HG03097 (cell line): ENCODE results near the gene C12orf42.
"Not testable (repeated sequence)": the region's sequence is repeated elsewhere in the genome, so short reads cannot be mapped to it uniquely, and the experiment has no call there.

ENCODE experiments used
- ATAC-seq: cut with Tn5 transposase; IDR thresholded peaks from one replicate; pipeline ENCODE4 v1.9.1; 2021; ENCODE audit not compliant: unreplicated experiment, low FRiP score

Gene C12orf42

DNA sequence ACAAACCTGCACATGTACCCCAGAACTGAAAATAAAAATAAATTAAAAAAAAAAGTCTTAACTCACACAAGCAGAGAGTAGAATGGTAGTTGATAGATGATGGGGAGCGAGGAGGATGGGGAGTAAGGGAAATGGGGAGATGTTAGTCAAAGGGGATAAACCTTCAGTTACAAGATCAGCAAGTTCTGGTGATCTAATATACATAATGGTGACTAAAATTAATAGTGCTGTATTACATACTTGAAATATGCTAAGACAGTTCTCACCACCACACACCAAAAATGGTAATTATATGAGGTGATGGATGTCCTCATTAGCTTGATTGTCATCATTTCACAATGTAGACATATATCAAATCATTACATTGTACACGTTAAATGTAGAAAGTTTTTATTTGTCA, 3.2 kb upstream of the C12orf42 start:
- no peak for ATAC-seq

DNA sequence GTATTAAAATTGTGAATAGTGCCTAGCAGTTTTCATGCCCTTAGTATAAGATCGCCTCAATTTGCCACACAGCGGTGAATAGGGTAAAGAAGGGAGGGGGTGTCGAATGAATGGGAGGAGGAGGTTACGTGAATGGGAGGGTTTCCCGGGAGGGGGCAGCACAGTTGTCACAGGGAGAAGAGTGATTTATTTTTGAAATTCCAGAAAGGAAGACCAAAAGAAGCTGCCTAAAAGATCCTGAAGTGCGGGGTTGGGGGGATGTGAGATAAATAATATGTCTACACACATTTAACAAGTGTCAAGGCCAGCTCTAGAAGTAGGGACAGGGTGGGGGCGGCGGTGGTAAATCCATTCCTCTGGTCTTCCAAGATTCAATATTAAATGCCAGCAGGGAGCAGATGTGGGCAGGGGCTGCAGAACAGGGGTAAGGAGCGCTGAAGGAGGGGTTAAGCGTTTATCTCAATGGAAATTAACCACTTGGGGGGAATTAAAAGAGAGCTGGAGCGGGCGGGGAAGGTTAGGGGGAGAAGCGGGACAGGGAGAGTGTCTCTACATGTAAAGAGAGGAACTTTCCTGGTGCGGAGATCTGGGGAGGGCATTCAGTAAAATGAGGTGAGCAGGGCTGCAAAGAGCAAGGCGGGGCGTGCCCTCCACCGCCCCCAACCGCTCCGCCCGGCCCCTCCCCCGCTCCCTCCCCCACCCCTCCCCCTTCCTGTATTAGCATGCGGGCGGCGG, 867 bp downstream of the C12orf42 start:
- ATAC-seq: no peak

DNA sequence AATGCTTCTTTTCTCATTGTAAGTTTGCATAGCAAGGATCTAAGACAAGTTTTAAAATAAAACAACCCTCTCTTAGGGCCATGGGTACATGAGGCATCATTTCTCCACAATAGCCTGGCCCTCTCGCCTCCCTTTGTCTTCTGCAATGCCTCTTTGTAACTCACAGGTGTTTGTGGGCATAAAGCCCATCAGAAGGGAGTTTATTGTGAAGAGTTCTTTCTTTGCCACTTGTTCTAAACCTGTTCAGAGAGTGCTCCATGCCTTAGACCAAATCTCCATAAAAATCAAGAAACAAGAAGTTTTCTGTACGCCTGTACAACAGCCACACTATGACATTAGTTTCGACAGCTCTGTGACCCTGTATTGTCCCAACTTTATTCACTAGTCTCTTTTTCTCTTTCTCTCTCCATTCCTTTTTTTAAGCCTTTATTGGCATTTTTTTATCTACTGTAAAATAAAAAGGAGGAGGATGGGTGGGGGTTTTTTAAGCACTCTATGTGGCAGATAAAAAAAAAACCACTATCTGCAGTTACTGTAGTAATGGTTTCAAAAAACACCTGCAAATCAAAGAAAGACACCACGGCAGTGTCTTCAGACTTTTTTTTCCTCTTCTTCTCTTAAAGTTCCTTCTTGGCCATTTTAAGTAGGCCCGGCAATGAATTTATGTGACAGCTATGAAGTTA, 1.6 kb downstream of the C12orf42 start:
- ATAC-seq: no peak

DNA sequence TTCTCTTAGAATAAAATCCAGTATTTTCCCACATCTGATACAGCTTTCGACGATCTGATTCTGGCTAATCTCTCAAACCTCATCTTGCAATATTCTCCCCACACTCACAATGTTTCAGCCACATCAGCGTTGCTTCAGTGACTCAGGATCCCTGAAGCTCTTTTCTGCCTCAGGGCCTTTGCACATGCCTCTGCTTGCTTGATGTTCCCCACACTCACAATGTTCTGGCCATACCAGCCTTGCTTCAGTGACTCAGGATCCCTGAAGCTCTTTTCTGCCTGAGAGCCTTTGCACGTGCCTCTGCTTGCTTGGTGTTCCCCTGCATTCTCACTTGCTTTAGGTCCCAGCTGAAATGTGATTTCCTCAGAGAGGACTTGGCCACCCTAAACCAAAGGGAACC, 2.6 kb downstream of the C12orf42 start:
- ATAC-seq: no peak

DNA sequence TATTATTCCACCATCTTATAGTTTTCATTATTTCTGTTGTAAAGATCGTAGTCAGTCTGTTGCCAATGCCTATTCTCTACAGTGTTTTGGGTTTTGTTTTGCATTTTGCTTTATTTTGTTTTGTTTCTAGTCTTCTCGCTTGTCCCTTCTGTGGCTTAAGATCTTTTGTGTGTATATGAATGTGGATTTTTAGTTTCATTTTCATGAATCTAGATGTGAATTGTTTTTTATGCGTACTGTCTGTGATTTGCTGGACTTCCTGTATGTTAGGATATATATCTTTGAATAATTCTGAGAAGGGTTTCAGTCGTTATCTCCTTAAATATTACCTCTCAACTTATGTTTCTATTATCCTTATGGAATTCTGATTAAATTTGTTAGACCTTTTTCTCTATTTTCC, 13.4 kb downstream of the C12orf42 start:
- no peak for ATAC-seq

DNA sequence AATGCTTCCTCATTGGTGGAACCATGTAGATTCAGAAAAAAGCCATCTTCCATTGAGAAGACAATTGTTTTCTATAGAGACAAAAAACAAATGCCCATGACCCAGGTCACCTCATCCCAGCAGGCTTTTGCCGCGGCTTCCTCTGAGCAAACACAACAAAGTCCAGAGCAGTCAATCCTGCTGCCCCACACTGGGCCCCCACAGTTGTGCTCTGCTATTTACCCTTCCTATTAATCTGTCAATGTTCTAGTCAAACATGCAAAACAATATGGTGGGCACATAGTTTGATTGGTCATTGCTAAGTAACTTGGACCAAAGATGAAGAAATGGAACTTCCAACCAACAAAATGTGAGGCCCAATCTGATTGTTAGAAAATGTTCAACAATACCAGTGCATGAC, 20.7 kb downstream of the C12orf42 start:
- no peak for ATAC-seq

DNA sequence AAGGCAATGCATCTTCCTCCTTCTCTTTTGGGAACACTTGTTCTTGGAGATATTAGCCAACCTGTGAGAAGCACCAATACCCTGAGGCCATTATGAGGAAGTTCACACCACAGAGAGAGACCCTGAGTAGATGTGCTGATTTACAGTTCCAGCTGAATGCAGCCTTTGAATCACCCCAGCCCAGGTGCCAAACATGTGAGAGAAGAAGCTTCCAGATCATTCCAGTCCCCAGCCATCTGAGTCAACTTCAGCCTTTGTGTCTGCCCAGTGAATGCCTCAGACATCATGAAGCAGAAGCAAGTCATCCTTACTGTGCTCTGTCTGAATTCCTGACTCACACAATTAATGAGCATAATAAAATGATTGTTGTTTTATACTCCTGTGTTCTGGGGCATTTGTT, 25.1 kb downstream of the C12orf42 start:
- no peak for ATAC-seq

DNA sequence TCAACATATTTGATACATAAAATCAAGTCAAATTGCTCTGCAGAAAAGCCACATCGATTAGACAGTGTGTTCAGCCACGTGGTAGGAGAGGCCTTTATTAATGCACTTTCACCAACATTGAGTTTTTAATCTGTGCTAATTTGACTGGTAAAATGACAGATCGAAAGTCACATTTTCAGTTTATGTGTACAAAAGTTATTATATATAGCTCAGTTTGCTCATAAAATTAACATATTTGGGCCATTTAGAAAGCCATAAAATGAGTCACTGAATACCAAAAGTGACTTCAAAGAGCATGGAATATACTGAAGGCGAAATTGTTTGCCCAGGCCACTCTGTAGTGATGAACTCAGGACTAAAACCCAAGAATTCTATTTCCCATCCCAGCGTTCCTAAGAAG, 26.0 kb downstream of the C12orf42 start:
- no peak for ATAC-seq

DNA sequence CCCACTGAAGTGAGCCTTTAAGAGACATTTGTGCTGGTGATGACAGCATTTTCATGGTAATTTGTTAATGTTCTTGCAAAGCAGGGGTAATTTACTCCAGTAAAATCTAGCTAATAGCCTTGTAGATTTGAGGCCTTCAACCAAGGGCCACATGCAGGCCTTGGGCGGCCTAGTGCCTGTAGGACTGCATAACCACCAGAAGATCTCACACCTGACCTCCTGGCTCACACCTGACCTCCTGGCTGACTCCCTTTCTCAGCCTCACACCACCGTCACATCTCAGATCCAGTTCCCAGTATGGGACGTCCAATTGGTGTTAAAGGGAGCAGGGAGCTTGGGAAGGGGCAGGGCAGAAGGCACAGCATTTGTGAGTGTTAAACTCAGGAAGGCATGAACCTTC, 26.9 kb downstream of the C12orf42 start:
- no peak for ATAC-seq

DNA sequence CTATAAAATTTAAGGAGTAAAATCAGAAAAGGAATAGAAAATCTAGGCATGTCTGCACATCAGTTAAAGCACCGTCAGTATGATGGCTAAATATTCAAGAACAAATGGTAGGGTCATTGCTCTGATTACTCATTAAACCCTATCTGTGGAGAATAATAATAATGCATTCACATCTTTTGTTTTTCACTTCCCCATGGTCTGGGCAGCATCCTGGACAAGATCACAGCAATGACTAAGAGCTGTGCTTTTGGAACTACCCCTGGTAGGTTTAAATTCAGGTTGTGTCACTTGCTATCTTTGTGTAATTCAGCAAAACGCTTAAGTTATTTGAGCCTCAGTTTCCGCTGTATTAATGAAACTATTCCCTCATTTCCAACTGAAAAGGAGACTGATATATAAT, 33.1 kb downstream of the C12orf42 start:
- ATAC-seq: peak; percentile 74

DNA sequence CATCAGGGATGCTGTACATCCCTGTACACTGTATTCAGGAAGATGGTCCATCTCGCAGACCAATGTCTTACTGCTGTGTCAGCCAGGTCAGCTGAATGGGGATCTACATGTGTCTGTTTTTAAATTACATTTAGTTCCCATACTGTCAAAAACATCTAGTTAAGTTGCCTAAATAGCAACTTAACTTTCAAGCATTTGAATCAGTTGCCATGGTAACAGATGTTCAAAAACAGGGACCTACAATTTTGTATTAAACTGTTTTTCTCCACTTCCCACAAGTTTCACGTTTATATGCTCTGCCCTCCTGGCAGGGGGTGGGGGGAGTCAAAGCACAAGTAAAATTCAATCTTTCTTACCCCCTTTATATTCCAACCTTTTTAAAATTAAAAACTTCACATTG, 38.3 kb downstream of the C12orf42 start:
- ATAC-seq: no peak

DNA sequence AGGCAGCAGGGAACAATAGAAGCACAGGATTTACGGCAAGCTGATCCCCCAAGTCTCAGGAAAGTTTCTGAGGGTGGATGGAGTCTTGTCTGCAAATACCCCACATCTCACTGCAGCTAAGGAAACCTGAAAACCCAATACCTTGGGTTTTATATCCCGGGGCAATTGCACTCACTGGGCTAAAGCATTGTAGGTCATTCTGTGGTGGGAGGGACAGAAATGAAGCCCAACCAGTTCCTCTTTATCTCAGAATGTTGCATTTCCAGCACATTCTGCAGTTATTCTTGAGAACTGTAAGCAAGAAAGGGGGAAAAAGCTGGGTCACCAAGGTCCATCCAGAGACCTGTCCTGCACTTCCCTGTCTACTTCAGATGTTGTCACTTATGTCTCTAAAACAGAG, 39.8 kb downstream of the C12orf42 start:
- ATAC-seq: no peak

DNA sequence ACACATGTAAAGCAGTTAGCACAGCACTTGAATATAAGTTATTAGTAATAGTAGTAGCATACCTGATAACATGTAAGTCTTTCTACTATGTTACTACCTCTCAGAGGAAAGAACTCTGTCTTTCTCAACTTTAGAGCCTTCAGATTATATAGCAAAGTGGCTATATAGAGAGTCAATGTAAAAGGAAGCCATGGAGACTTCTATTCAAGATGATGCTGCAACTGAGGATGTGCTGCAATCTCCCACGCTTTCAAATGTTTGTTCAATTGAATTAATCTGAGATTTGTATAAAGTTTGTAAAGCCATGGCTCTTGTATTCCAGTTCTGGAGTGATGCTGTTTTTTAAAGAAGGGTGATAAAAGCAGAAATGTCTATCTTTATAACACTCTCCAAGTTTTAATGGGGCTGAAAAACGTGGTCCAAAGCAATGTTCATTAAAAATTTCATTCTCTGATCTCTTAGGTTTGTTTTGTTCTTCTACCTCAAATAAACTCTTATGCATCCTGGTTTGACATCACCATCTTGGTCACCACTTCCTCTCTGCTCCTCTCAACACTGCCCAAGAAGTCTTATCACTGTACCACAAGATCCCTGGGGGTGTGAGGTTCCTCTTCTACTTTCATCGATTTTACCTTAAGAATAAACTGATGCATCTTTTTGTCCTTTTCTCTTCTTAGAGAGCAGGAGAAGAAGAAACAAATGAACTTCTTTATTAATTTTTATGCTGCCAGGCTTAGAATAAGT, 40.6 kb downstream of the C12orf42 start:
- no peak for ATAC-seq

DNA sequence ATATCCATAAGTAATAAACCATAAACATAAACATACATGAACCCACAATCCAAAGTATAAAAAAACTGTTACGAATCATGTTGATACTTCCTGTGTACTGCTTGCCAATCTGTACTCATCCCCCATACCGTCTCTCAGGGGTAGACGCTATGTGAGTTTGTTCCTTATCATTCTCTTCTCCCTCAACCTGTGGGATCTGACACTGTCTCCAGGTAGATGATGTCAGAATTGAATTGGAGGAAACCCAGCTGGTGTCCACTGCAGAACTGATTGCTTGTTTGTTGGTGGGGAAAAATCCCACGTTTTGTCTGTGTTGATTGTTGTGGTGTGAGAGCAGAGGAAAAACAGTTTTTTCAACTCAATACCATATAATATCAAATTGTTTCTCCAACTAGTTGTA, 50.8 kb downstream of the C12orf42 start:
- ATAC-seq: no peak

DNA sequence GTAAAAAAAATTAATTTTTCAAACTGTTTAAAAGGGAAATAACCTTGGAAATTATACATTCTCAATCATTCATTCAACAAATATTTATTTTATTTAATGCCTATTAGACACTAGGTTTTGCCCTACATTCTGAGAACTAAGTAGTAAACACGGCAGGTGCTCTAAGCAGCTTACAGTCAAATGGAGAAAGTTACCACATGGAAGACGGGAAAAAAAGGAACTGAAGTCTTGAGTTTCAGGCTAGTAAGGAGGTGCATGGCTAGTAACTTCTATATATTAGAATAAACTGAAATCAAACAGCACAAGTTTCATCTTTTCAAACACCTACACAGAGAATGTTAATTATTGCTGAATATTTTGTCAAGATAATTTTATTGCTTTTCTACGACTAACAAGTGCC, 52.9 kb downstream of the C12orf42 start:
- ATAC-seq: no peak

DNA sequence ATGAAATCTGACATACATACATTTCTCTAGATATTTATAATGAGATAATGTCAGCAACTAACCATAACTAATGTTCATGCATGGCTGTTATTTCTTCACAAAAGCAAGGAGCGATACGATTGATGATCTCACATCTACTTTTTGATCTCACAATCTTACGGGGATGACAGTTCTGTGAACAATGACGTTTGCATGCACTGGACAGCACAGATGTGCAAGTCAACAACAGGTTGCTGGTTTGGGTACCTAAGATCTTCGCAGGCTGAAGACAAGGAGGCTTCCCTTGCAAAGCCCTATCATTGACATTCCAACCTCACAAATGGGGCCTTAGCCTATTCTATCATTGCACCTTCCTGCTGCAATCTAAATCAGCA, 53.6 kb downstream of the C12orf42 start:
- no peak for ATAC-seq

DNA sequence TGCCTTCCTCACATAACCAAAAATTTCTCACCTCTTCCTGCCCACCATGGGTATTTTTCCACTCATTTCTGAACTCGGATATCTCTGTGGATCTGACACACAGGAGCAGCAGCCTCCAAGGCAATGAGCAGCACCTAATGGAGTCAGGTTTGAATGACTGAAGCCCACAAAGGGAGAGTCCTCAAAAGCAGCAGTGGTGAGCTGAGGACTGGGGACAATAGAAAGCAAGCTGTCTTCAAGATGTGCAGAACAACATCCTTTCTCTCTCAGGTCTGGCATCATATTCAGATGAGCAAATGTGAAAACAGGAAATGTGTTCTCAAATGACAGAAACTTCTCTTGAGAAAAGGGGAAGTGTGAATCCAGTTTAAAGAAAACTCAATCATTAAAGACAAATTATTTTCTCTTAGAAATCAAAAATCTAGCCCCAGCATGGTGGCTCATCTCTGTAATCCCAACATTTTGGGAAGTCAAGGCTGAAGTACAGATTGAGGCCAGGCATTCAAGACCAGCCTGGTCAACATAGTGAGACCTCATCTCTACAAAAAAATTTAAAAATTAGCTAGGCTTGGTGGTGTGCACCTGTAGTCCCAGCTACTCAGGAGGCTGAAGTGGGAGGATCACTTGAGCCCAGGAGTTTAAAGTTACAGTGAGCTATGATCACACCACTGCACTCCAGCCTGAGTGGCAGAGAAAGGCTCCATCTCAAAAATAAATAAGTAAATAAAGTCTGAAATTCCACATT, 54.2 kb downstream of the C12orf42 start:
- peak; percentile 98 for ATAC-seq

DNA sequence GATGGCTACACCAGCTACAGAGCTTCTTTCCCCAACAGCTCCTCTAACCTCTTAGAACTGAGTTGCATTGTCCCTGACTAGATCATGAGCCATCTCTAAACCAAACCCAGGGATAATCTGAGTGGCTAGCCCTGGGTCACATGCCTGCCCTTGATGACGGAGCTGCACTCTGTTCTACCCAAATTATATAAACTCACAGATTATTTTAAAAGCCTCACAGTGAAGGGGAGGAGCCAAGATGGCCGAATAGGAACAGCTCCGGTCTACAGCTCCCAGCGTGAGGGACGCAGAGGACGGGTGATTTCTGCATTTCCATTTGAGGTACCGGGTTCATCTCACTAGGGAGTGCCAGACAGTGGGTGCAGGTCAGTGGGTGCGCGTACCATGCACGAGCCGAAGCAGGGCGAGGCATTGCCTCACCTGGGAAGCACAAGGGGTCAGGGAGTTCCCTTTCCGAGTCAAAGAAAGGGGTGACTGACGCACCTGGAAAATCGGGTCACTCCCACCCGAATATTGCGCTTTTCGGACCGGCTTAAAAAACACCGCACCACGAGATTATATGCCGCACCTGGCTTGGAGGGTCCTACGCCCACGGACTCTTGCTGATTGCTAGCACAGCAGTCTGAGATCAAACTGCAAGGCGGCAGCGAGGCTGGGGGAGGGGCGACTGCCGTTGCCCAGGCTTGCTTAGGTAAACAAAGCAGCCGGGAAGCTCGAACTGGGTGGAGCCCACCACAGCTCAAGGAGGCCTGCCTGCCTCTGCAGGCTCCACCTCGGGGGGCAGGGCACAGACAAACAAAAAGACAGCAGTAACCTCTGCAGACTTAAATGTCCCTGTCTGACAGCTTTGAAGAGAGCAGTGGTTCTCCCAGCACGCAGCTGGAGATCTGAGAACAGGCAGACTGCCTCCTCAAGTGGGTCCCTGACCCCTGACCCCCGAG, 61.3 kb downstream of the C12orf42 start:
- not testable (repeated sequence) for ATAC-seq

DNA sequence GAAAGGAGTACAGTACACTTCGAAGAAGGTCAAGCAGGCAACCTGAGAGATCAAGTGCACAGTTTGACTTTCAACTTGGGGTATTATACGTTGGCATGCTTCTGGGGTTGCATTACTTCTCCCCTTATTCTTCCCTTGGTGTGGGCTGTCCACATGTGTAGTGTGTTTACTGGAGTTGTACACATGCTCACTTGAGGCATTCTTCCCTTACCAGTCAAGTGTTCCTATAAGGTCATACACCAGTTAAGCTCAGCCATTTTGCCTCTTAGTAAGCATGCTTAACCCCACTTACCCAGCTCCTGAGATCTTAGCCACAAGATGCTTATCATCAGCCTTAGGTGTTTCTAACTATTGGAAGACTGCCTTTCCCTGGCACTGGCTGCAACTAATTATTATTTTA, 63.8 kb downstream of the C12orf42 start:
- ATAC-seq: no peak

DNA sequence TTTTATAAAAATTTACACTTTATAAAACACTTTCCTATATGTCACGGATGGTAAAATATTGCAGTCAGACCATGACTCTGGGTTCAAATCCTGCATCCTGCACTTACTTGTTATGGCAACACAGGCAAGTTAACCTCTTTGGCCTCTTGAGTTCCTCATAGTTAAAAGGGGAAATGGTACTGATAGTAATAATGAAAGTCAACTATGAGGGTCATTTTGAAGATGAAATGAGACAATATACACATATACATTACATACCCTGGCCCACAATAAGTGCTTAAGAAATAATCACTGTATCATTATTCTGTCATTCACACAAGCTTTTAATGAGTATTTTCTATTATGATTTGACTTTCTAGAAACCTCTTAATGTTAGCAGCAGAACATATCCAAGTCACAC, 64.4 kb downstream of the C12orf42 start:
- no peak for ATAC-seq
